NCI-H2029 treated with DMSO at 0.1 percent for 48 hours (cell line): ENCODE measurements around the gene NR6A1.
A peak's percentile ranks its signal among the peaks of the same experiment; 100 is the strongest.

Experiments used
- DNase-seq: peaks from one replicate; lab custom pipeline; 2025; lab: John Stamatoyannopoulos, UW

The NR6A1 gene

GRCh38 chr9:124686918-124687317, 84.2 kb downstream of the NR6A1 start:
- DNase-seq: no peak

- no peak for DNase-seq
These were observed 85.9 kb downstream of the NR6A1 start for GRCh38 chr9:124685217-124685616.

- DNase-seq: peak; percentile 20
These were observed 86.9 kb downstream of the NR6A1 start for GRCh38 chr9:124684169-124684568.

GRCh38 chr9:124683043-124683442, 88.1 kb downstream of the NR6A1 start:
- no peak for DNase-seq

- no peak for DNase-seq
These were observed 90.3 kb downstream of the NR6A1 start for GRCh38 chr9:124680714-124681390.

- DNase-seq: no peak
These were observed 91.1 kb downstream of the NR6A1 start for GRCh38 chr9:124680049-124680448.

- DNase-seq: no peak
These were observed 95.0 kb downstream of the NR6A1 start for GRCh38 chr9:124676159-124676551.

- DNase-seq: no peak
These were observed 95.6 kb downstream of the NR6A1 start for GRCh38 chr9:124675261-124676158.

GRCh38 chr9:124674651-124675050, 96.5 kb downstream of the NR6A1 start:
- no peak for DNase-seq

- DNase-seq: no peak
These were observed 98.0 kb downstream of the NR6A1 start for GRCh38 chr9:124673063-124673462.

GRCh38 chr9:124671861-124672260, 99.2 kb downstream of the NR6A1 start:
- DNase-seq: no peak

GRCh38 chr9:124666642-124667041, 104.5 kb downstream of the NR6A1 start:
- DNase-seq: no peak

- DNase-seq: no peak
These were observed 105.6 kb downstream of the NR6A1 start for GRCh38 chr9:124665391-124666058.

GRCh38 chr9:124664143-124664542, 107.0 kb downstream of the NR6A1 start:
- DNase-seq: no peak

- no peak for DNase-seq
These were observed 107.8 kb downstream of the NR6A1 start for GRCh38 chr9:124663046-124663961.

GRCh38 chr9:124662561-124662960, 108.5 kb downstream of the NR6A1 start:
- no peak for DNase-seq

- peak; percentile 81 for DNase-seq
These were observed 109.8 kb downstream of the NR6A1 start for GRCh38 chr9:124661271-124661670.

GRCh38 chr9:124660341-124660801, 110.7 kb downstream of the NR6A1 start:
- DNase-seq: peak; percentile 79

- peak; percentile 98 for DNase-seq
These were observed 111.9 kb downstream of the NR6A1 start for GRCh38 chr9:124659099-124659659.

GRCh38 chr9:124658165-124659017, 112.7 kb downstream of the NR6A1 start:
- DNase-seq: peak; percentile 98
